BJ (cell line): ENCODE data around the gene TBC1D10A. TPM values are rescaled to one million over a fixed set of nuclear protein-coding genes. Genes with fewer than 3 reads are reported as not detected.

Experiments used
- CTCF ChIA-PET: fragments of 350-600 bp; formaldehyde crosslinking; extraction: SDS; loops from one replicate; lab custom pipeline; 2021; ENCODE audit warnings: antibody characterized with exemption, inconsistent platforms; lab: Yijun Ruan, JAX
- POLR2A ChIA-PET: fragments of 300-600 bp; sonication (Branson Sonifier 250); formaldehyde crosslinking; extraction: SDS; loops from one replicate; lab custom pipeline; 2021; ENCODE audit warnings: antibody characterized with exemption; lab: Charles Lee
- DNase-seq: peaks from one replicate; pipeline ENCODE4 v3.0.0-alpha.2; 2011; ENCODE audit warnings: low read depth
- H3K27me3 ChIP-seq: 2 replicates; pipeline ENCODE4 v1.6.0; 2011; ENCODE audit warnings: low read length; ENCODE audit not compliant: control insufficient read depth, insufficient read depth
- H3K36me3 ChIP-seq: 2 replicates; pipeline ENCODE4 v1.5.1; 2011; ENCODE audit warnings: low read length; ENCODE audit not compliant: control insufficient read depth, insufficient read depth
- H3K4me3 ChIP-seq: 2 replicates; pipeline ENCODE4 v1.5.1; 2011; ENCODE audit warnings: low read depth, mild to moderate bottlenecking, control low read depth, low read length
- polyA plus RNA-seq: library from polyadenylated mRNA; depleted of rRNA; stranded (reverse); fragments of >200 nt; gene quantifications from 2 replicates; pipeline ENCODE4 v1.2.3, GENCODE V29; 2011
- TF ChIP-seq, protein P1 (sequence below): IDR thresholded peaks from 2 replicates; pipeline ENCODE4 v1.5.1; 2011; ENCODE audit warnings: low read depth, mild to moderate bottlenecking, control low read depth, inconsistent platforms, low read length, moderate library complexity; ENCODE audit not compliant: insufficient read depth

The TBC1D10A gene
- polyA plus RNA-seq, 1 experiment, result 22.1 TPM

DNA sequence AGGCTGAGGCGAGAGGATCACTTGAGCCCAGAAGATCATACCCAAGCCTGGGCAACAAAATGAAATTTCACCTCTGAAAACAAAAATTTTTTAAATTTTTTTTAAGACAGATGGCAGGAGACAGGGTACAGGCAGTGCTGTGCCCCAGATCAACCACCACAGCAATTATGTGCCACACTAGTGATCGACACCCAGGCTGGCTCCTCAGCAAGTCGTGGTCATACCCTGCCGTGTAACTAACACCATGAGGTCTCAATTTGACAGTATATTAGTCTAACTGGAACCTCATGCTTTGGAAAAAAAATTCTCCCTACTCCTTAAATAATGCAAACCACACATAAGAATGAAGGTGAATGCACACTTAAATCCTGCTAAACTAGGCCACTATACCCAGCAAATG is 21.7 kb upstream of the TBC1D10A start:
- ChIA-PET POLR2A (no interaction called here), CTCF (interaction anchor here (0.7 to 2.0 kb wide), 4 partner anchors 58 to 157 kb away, joined by 3 to 5 read pairs (median 3); no protein-coding TSS in a partner anchor)
- no peak overlapping the region for H3K4me3 ChIP-seq
- peaks cover 32% of the 10 kb centered on the region for H3K36me3 ChIP-seq
- TF ChIP-seq, protein P1, sequence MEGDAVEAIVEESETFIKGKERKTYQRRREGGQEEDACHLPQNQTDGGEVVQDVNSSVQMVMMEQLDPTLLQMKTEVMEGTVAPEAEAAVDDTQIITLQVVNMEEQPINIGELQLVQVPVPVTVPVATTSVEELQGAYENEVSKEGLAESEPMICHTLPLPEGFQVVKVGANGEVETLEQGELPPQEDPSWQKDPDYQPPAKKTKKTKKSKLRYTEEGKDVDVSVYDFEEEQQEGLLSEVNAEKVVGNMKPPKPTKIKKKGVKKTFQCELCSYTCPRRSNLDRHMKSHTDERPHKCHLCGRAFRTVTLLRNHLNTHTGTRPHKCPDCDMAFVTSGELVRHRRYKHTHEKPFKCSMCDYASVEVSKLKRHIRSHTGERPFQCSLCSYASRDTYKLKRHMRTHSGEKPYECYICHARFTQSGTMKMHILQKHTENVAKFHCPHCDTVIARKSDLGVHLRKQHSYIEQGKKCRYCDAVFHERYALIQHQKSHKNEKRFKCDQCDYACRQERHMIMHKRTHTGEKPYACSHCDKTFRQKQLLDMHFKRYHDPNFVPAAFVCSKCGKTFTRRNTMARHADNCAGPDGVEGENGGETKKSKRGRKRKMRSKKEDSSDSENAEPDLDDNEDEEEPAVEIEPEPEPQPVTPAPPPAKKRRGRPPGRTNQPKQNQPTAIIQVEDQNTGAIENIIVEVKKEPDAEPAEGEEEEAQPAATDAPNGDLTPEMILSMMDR, result no peak
- H3K27me3 ChIP-seq, result no peaks in the 10 kb centered on the region
- no peak for DNase-seq

DNA sequence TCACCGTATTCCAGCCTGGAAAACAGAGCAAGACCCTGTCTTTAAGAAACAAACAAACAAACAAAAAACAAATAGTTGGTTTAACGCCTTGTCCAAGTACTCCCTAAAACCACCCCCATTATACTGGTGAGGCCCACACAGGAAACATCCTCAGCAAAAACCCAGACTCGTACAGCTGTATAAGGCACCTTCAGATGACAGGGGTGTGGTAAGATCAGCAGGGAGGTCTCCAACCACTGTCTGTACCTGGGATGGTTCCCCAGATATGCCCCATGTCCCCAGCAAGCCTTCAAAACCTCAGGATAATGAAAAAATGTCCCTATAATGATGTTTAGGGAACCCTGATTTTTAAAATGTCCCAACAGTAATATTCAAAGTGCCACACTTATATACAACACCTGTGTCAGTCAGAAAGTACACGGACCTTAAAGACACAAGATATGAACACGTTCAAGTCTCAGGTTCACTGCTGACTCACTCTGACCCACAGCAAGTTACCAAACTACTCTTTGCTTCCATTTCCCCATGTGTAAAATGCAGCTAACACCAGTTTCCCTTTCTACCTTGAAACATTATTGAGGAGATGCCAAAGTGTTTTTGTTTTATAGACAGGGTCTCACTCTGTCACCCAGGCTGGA is 20.6 kb upstream of the TBC1D10A start:
- ChIA-PET POLR2A (no interaction called here), CTCF (interaction anchor here (0.6 to 2.0 kb wide), 4 partner anchors 59 to 1027 kb away, joined by 3 to 5 read pairs (median 4); no protein-coding TSS in a partner anchor)
- TF ChIP-seq, protein P1, result no peak
- H3K36me3 ChIP-seq, result peaks cover 33% of the 10 kb centered on the region
- H3K27me3 ChIP-seq, result no peaks in the 10 kb centered on the region
- DNase-seq, result no peak
- no peak overlapping the region for H3K4me3 ChIP-seq

DNA sequence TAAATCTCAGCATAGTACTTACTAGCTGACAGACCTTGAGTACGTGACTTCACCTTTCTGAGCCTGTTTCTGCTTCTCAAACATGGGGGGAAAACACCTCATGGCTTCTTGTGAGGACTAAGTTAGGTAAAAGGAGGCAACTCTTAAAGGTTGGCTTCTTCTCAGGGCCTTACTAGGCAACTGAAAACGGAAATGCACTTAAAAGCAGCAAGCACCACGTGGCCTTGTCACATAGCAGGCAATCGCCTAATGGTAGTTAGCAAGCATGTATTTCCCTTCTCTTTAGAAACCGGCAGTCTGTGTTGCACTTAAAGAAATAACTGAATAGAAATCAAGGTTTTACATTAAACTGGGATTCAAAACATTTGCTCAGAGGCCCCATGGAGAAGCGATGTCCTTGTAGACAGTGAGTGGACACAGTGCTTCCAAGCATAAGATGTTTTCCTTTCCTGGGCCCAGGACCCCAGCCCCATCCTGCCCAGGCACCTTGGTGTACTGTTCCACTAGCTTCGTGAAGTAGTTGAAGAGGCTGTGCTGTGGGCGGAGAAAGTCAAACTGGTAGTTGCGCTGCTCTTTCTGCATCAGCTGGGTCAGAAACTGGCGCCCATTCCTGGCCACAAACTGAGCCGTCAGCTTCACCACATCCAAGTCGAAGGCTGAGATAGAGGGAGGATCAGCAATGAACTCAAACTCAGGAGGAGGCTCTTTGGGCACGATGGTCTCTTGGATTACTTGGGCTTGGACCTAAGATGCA is 17.9 kb upstream of the TBC1D10A start:
- H3K36me3 ChIP-seq, result peaks cover 45% of the 10 kb centered on the region
- ChIA-PET POLR2A (no interaction called here), CTCF (interaction anchor here (1.0 kb wide), 1 partner anchor 89 kb away, joined by 3 read pairs; no protein-coding TSS in a partner anchor)
- no peaks in the 10 kb centered on the region for H3K27me3 ChIP-seq
- no peak overlapping the region for H3K4me3 ChIP-seq
- TF ChIP-seq, protein P1, result no peak
- DNase-seq, result no peak

DNA sequence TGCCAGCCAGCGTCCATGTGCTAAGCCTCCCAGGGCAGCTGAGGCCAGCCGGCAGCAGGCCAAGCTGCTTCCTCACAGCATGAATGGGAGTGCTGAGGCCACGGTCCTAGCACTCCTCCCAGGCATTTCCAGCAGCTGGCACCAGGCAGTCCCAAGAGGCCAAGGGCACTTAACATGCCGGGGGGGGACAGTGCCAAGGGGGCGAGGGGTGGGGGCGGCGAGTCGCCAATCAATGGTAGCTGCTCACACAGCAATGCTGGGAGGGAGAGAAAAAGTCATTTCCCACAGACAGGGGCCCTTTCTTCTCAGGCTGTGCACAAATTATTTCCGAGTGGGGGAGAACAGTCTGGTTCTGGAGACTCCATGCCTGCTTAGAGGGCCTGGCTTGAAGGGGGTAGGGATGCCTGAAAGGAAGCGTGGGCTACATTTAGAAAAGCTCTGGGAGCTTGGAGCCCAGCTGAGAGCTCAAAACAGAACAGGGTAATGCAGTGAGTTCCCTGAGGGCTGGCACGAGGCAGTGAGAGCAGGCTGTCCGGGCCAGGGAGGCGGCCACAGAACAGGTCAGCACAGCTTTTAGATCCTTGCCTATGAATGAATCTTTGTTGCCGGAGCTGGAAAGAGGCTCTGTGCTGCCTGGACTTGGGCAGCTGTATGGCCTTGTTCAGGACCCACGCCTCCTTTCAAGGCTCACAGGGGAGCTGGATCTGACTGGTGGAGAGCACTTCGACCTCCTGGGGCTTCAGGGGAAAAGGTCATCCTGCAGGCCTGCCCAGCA is 14.4 kb upstream of the TBC1D10A start:
- Histone ChIP-seq H3K27me3 (no peaks in the 10 kb centered on the region), H3K36me3 (peaks cover 65% of the 10 kb centered on the region), H3K4me3 (no peak overlapping the region)
- DNase-seq, result no peak
- TF ChIP-seq, protein P1, result no peak
- ChIA-PET CTCF (interaction anchor here (1.2 to 1.6 kb wide), 2 partner anchors 11 to 53 kb away, joined by 3 to 4 read pairs; no protein-coding TSS in a partner anchor), POLR2A (no interaction called here)
